HG03139 (cell line): ENCODE data around the gene MS4A15.
"Not testable (repeated sequence)": the region's sequence is repeated elsewhere in the genome, so short reads cannot be mapped to it uniquely, and the experiment has no call there.

Experiments used
- ATAC-seq: cut with Tn5 transposase; IDR thresholded peaks from one replicate; pipeline ENCODE4 v1.9.1; 2021; ENCODE audit not compliant: unreplicated experiment

The MS4A15 gene, protein sequence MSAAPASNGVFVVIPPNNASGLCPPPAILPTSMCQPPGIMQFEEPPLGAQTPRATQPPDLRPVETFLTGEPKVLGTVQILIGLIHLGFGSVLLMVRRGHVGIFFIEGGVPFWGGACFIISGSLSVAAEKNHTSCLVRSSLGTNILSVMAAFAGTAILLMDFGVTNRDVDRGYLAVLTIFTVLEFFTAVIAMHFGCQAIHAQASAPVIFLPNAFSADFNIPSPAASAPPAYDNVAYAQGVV

GRCh38 chr11:60756307-60757032 lies at the start of gene MS4A15:
Gene MS4A15 (plus strand): TSS chr11:60756867. CDS start chr11:60763734, 6,867 bp downstream.
- no peak for ATAC-seq

DNA sequence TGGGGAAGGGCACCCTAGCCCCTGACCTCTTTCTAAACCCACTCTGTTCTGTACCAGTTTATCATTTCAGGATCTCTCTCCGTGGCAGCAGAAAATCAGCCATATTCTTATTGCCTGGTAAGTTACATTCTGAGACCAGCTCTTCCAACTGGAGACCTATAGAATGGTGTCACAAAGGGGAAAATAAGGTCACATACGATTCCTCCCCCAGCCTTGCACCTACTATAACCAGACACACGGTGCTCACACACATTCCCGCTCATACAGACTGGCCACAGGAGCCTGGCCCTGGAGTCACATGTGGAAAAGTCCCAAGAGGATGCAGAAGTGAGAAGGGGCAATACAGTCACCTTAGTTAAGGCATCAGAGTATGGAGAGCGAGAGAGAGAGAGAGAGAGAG lies 49.7 kb upstream of the MS4A15 start:
- ATAC-seq = no peak

DNA sequence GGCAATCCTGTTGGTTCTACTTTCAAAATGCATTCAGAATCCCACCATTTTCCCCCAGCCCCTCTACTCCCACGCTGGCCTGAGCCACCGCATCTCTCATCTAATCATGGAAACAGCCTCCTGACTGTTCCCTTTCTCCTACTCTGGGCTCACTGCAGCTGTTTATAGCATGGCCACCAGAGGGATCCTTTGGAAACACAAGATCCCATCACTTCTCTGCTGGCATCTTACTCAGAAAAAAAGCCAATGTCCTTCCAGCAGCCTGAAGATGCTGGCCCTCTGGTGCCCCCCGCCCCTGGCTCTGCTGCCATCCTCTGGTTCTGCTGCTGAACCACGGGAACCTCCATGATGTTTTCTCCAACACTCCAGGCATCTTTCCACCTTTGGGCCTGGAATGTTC lies 46.2 kb upstream of the MS4A15 start:
- no peak for ATAC-seq

- no peak for ATAC-seq
Measured at GRCh38 chr11:60711276-60711675, 45.4 kb upstream of the MS4A15 start.

GRCh38 chr11:60713423-60713822 lies 43.2 kb upstream of the MS4A15 start:
- not testable (repeated sequence) for ATAC-seq

- no peak for ATAC-seq
Measured at GRCh38 chr11:60717956-60718355, 38.7 kb upstream of the MS4A15 start.

DNA sequence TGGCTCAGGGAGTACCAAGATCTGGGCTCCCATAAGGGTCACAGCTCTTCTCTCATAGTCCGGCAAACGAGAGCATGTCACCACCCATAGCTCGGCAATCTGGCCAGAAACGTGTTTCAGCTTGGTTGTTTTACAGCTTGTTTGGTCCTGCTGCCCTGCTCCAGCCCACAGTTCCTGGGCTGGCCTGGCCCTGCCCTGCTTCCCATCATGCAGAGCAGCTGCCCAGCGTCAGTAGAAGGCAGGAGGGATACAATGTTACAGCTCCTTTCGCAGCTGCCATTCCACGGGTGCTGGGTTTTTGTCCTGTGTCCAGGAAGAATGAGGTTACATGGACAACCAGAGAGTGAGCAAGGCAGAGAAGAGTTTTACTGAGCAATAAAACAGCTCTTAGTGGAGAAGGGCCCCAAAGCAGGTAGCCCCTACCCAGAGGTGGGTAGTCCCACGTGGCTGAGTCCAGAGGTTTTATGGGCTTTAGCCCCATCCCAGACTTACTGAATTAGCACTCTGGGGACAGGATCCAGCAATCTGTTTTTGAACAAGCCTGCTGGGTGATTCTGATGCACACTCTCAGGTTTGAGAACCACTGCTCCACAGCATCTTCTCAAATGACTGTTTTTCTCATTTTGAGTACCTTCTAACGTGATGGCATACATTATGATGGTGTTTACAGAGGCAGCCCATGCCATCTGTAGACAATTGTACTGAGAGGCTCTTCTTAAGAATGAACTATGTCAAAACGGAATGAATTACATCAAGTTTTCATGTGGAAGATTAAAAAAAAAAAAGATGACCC lies 37.9 kb upstream of the MS4A15 start:
- ATAC-seq = no peak

GRCh38 chr11:60719391-60719790 lies 37.3 kb upstream of the MS4A15 start:
- no peak for ATAC-seq

GRCh38 chr11:60720460-60720859 lies 36.2 kb upstream of the MS4A15 start:
- ATAC-seq = no peak

- ATAC-seq = no peak
Measured at GRCh38 chr11:60724420-60724819, 32.2 kb upstream of the MS4A15 start, which contains the start of gene MS4A18. Gene MS4A18 (plus strand): TSS chr11:60724720.

GRCh38 chr11:60725592-60725991 lies 31.1 kb upstream of the MS4A15 start:
- no peak for ATAC-seq

GRCh38 chr11:60731586-60731985 lies 25.1 kb upstream of the MS4A15 start:
- ATAC-seq = no peak

- no peak for ATAC-seq
Measured at GRCh38 chr11:60734279-60734678, 22.4 kb upstream of the MS4A15 start.

DNA sequence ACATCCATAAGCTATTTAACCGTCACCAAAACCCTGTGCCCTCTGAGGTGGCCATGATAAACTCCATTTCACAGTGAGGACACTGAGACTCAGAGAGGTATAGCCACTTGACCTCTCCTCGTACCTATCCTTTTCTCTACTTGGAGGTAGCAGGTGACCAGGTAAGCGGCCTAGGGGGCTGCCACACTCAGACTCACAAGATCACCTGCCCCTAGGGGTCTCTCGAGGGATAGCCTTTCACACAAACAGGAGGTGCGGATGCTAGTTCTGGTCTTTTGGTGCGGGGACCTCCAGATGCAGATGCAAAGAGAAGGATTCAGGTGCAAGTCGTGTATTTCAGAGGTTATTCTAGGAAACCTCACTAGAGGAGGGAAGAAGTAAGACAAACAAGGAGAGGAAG lies 17.6 kb upstream of the MS4A15 start:
- ATAC-seq = no peak

DNA sequence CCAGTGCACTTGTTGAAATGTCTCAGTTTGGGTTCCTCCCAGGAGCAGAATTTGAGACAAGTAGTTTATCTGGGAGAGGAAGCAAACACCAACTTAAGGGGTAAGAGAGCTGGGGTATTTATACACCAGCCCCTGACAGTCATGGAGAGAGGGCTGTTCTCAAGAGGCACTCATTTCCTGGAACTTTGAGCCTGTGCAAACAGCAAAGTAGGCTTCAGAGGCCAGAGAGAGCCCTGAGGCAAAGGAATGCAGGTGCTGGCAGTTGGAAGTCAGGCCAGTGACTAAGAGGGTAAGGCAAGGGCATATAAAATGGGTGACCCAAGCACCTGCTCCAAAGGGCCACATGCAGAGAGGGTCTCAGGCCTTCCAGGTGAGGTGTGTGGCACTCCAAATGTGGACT lies 16.1 kb upstream of the MS4A15 start:
- no peak for ATAC-seq

DNA sequence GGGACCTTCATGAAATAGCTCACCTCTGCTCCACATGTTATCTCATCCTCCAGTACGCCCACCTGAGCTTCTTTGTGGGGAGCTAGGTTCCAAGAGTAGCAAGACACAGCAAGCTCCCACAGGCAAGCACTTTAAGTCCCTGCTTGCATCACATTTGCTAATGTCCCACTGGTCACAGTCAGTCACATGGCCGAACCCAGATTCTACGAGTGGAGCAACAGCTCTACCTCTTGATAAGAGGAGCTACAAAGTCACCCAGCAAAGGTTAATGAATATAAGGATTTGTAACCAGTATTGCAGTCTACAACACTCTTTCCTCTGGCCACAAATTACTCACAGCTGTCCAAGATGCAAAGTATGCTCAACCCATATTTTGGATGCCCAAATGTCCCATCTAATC lies 15.2 kb upstream of the MS4A15 start:
- ATAC-seq = no peak

DNA sequence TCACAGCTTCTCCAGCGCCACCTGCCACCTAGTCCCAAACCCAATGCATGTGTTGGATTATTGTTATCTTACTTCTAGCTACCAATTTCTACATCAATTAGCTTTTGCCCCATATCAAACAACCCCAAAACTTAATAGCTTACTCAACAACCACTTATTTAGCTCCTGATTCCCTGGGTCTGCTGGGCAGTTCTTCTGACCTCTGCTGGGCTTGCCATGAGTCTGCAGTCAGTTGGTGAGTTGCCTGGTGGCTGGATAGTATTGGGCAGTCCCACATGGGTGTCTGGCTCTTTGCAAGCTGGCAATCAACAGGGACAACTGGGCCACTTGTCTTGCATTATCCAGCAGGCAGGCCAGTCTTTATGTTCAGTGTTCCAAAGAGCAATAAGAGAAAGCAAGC lies 13.6 kb upstream of the MS4A15 start:
- no peak for ATAC-seq

GRCh38 chr11:60744114-60744513 lies 12.6 kb upstream of the MS4A15 start:
- no peak for ATAC-seq

DNA sequence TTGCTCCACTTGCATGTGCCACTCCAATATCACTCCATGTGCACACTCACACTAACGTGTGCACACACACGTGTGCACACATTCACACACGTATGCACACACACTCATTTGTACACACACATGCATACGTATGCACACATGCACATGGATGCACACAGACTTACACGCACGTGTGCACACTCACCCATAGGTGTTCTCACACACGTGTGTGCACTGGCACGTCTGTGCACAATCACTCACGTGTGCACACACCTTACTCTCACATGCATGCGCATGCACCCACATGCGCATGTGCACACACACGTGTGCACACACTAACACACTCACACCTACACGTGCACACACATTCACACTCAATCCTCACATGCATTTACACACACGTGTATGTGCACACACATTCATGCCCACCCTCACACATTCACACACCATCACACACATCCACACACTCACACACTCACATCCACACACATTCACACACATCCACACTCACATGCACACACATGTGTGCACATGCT lies 9.3 kb upstream of the MS4A15 start:
- no peak for ATAC-seq

DNA sequence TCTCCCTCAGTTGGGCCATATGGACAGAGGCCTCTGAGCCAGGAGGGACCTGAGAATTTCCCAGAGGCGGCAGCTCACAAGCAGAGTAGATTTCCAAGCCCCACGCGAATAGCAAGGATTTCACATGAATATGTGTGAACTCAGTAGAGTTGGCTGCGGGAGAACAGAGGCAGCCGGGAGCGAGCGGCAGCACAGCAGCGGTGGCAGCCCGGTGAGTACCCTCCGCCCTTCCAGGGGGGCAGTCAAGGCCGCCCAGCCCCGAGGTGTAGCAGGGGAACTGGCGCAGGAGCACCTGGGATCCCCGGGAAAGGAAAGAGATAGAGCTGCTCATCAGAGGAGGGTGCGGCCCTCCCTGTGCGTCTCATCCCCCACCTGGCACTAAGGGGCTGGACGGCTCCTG lies 8.4 kb upstream of the MS4A15 start:
- ATAC-seq = no peak

DNA sequence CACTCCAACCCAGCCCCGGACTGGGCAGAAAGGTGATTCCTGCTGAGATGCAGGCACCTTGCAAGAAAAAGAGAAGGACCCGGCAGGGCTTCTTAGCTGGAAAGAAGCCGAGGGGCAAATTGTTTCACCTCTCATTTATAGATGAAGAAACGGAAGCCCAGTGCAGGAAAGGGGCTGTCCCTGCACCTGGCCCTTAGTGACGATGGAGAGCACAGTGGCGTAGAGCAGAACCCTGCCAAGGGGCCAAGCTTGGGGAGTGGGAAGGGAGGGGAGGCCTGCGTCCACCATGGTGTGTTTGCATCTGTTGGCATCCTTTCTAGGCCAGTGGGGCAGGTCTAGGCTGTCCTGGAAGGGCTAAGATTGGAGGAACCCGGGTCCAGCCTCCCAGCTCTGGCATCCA lies 7.8 kb upstream of the MS4A15 start:
- ATAC-seq = no peak

DNA sequence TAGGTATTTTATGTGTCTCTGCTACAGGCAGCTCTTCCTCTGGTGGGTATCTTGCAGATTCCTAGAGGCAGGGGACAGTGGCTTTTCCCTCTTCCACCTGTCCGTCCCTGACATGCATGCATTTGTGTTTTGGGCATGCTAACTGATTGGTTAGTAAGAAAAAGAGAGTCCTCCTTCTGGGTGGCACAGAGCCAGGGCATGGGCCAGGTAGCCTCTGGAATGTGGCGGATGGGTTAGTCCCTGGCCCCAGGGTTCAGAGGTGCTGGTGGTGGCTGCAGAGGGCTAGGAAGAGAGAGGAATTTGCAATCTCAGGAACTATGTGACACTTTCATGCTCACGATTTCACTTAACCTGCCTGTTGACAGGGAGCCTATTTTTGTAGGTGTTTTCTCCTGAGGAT lies 5.8 kb upstream of the MS4A15 start:
- ATAC-seq = no peak
